Mesothelial cell of epicardium (in vitro differentiated cells): Measurements from ENCODE around the gene MTCL1. TPM values are rescaled to one million over a fixed set of nuclear protein-coding genes. Genes with fewer than 3 reads are reported as not detected.

Experiments
- DNase-seq, 2 experiments: peaks; one replicate each; pipeline ENCODE4 v3.0.0; 2021; ENCODE audit warnings: low spot score in 2 of 2; ENCODE audit not compliant: unreplicated experiment in 2 of 2
- H3K27ac Mint-ChIP-seq: 2 replicates; pipeline ENCODE4 v1.8.0; 2021; ENCODE audit warnings: mixed read lengths
- H3K27me3 Mint-ChIP-seq: 2 replicates; pipeline ENCODE4 v1.8.0; 2021; ENCODE audit warnings: low read depth, mixed read lengths
- H3K36me3 Mint-ChIP-seq: 2 replicates; pipeline ENCODE4 v1.8.0; 2021; ENCODE audit warnings: mixed read lengths
- H3K4me1 Mint-ChIP-seq: 2 replicates; pipeline ENCODE4 v1.8.0; 2021; ENCODE audit warnings: mixed read lengths
- H3K4me3 Mint-ChIP-seq: 2 replicates; pipeline ENCODE4 v1.8.0; 2021; ENCODE audit warnings: mild to moderate bottlenecking, moderate library complexity, mixed read lengths
- H3K9me3 Mint-ChIP-seq: 2 replicates; pipeline ENCODE4 v1.8.0; 2021; ENCODE audit warnings: mixed read lengths
- total RNA-seq: library from RNA; stranded (reverse); gene quantifications from 3 replicates; pipeline ENCODE4 v1.2.1, GENCODE V29; 2021
- TF ChIP-seq, protein P1 (sequence below): fragments of 200-600 bp; sonication (generic); IDR thresholded peaks from one replicate; pipeline ENCODE4 v1.5.0; 2021; ENCODE audit warnings: antibody characterized with exemption; ENCODE audit not compliant: unreplicated experiment

The MTCL1 gene
- total RNA-seq, 1 donor from 2014 or later: 24.7 TPM

- Mint-ChIP-seq H3K27ac (no peak overlapping the region), H3K9me3 (no peaks in the 10 kb centered on the region), H3K36me3 (no peaks in the 10 kb centered on the region), H3K4me1 (peaks cover 12% of the 10 kb centered on the region), H3K4me3 (no peak overlapping the region), H3K27me3 (no peaks in the 10 kb centered on the region)
- DNase-seq: no peak
- TF ChIP-seq, protein P1, sequence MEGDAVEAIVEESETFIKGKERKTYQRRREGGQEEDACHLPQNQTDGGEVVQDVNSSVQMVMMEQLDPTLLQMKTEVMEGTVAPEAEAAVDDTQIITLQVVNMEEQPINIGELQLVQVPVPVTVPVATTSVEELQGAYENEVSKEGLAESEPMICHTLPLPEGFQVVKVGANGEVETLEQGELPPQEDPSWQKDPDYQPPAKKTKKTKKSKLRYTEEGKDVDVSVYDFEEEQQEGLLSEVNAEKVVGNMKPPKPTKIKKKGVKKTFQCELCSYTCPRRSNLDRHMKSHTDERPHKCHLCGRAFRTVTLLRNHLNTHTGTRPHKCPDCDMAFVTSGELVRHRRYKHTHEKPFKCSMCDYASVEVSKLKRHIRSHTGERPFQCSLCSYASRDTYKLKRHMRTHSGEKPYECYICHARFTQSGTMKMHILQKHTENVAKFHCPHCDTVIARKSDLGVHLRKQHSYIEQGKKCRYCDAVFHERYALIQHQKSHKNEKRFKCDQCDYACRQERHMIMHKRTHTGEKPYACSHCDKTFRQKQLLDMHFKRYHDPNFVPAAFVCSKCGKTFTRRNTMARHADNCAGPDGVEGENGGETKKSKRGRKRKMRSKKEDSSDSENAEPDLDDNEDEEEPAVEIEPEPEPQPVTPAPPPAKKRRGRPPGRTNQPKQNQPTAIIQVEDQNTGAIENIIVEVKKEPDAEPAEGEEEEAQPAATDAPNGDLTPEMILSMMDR: no peak
These were observed 20.8 kb upstream of the MTCL1 start for GRCh38 chr18:8684577-8684976.

GRCh38 chr18:8685141-8685913 lies 20.0 kb upstream of the MTCL1 start:
- no peak for DNase-seq
- H3K36me3 Mint-ChIP-seq: no peaks in the 10 kb centered on the region
- no peaks in the 10 kb centered on the region for H3K27me3 Mint-ChIP-seq
- H3K4me3 Mint-ChIP-seq: no peak overlapping the region
- no peaks in the 10 kb centered on the region for H3K9me3 Mint-ChIP-seq
- H3K27ac Mint-ChIP-seq: peak overlapping the region; percentile 83
- TF ChIP-seq, protein P1: no peak
- H3K4me1 Mint-ChIP-seq: peaks cover 14% of the 10 kb centered on the region

DNA sequence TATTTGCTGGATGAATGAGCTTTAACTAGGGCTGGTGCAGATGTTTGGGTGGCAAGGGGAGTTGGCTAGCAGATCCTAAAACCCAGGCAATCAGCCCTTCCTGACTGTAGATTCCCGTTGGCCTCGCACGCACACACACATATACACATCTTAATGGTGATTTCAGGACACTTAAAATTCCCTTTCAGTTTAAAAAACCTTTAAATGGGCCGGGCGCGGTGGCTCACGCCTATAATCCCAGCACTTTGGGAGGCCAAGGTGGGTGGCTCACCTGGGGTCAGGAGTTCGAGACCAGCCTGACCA lies 19.5 kb upstream of the MTCL1 start:
- Mint-ChIP-seq H3K36me3 (no peaks in the 10 kb centered on the region), H3K4me1 (peaks cover 14% of the 10 kb centered on the region), H3K9me3 (no peaks in the 10 kb centered on the region), H3K27ac (peak overlapping the region; percentile 83), H3K4me3 (no peak overlapping the region), H3K27me3 (no peaks in the 10 kb centered on the region)
- TF ChIP-seq, protein P1: no peak
- DNase-seq: no peak

- no peak overlapping the region for H3K27ac Mint-ChIP-seq
- TF ChIP-seq, protein P1: no peak
- H3K4me3 Mint-ChIP-seq: no peak overlapping the region
- no peak for DNase-seq
- no peaks in the 10 kb centered on the region for H3K27me3 Mint-ChIP-seq
- H3K9me3 Mint-ChIP-seq: no peaks in the 10 kb centered on the region
- H3K36me3 Mint-ChIP-seq: no peaks in the 10 kb centered on the region
- H3K4me1 Mint-ChIP-seq: peaks cover 14% of the 10 kb centered on the region
These were observed 18.7 kb upstream of the MTCL1 start for GRCh38 chr18:8686611-8687010.

DNA sequence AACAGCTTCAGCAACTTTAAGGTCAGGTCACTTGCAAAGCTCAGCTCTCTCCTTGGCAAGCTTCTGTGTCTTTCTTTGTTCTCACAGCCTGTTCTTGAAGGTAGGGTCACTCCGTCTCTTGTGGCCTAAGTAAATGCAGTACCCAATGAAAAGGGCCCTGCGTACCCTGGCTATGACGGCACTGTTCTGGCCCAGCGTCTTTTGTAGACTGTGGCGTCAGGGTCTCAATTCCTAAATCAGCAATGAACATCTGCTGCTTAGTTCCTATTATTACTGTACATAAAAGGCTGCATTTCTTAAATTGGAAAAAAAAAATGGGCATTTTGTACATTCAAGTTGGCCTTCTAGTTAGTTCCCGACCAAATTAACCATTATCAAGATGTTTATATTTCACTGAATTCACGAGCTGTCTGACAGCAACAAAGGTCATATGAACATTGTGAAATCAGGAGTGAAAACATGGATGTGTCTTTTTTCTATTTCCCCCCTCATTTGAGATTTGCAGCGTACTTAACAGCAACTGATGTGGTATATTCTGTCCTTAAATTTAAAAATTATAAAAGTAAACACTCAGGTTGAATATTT lies 17.0 kb upstream of the MTCL1 start:
- DNase-seq: no peak
- TF ChIP-seq, protein P1: no peak
- Mint-ChIP-seq H3K9me3 (no peaks in the 10 kb centered on the region), H3K4me1 (peaks cover 14% of the 10 kb centered on the region), H3K27me3 (no peaks in the 10 kb centered on the region), H3K4me3 (no peak overlapping the region), H3K36me3 (no peaks in the 10 kb centered on the region), H3K27ac (no peak overlapping the region)
